ENCODE measurements around the gene SLC4A11. TPM values are rescaled to one million over a fixed set of nuclear protein-coding genes. Genes with fewer than 3 reads are reported as not detected.

Gene SLC4A11
- total RNA-seq, 2 donors from 2014 or later, result 0.52 TPM; not detected in 1

DNA sequence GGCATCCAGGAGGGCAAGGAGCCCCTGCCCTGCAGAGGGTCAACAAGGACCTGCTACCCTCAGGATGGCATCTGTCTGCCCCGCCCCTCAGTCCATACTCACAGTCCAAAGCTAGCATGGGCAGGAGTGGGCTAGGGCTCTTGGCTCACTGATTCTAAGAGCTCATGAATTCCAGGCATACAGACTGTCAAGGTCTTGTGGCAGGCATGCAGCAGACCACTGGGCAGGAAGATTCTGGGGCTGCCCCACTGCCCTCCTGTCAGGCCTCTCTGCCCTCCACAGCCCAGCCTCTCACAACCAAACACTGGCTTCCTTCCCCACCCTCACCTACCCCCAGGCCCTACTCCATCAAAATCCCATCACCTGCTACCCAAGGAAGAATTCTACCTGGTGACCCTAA, 5.6 kb upstream of the SLC4A11 start:
- no peak for ATAC-seq
- intact Hi-C loops (cut with DNase I), result no loop called here
- TF ChIP-seq, protein P1, sequence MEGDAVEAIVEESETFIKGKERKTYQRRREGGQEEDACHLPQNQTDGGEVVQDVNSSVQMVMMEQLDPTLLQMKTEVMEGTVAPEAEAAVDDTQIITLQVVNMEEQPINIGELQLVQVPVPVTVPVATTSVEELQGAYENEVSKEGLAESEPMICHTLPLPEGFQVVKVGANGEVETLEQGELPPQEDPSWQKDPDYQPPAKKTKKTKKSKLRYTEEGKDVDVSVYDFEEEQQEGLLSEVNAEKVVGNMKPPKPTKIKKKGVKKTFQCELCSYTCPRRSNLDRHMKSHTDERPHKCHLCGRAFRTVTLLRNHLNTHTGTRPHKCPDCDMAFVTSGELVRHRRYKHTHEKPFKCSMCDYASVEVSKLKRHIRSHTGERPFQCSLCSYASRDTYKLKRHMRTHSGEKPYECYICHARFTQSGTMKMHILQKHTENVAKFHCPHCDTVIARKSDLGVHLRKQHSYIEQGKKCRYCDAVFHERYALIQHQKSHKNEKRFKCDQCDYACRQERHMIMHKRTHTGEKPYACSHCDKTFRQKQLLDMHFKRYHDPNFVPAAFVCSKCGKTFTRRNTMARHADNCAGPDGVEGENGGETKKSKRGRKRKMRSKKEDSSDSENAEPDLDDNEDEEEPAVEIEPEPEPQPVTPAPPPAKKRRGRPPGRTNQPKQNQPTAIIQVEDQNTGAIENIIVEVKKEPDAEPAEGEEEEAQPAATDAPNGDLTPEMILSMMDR (IDR thresholded peaks at IDR 0.05), result no peak
- TF ChIP-seq POLR2A (IDR thresholded peaks at IDR 0.05), result no peak
- H3K36me3 ChIP-seq (replicated peaks in 1 of 2; ENCODE audit: insufficient read depth in 1 of 2, low read depth in 2 of 2), result no peaks in the 10 kb centered on the region
- no peak overlapping the region for H3K27ac ChIP-seq
- peaks cover 17% of the 10 kb centered on the region for H3K4me1 ChIP-seq
- 88% methylated on average over 1 of the region's 1 CpG; no CpG with 5 or more reads in 1 of the 2 donors for WGBS, 2 donors
- no peak overlapping the region for H3K4me3 ChIP-seq
- no peaks in the 10 kb centered on the region for H3K9me3 ChIP-seq
- H3K27me3 ChIP-seq, result no peaks in the 10 kb centered on the region
- DNase-seq, result no peak

DNA sequence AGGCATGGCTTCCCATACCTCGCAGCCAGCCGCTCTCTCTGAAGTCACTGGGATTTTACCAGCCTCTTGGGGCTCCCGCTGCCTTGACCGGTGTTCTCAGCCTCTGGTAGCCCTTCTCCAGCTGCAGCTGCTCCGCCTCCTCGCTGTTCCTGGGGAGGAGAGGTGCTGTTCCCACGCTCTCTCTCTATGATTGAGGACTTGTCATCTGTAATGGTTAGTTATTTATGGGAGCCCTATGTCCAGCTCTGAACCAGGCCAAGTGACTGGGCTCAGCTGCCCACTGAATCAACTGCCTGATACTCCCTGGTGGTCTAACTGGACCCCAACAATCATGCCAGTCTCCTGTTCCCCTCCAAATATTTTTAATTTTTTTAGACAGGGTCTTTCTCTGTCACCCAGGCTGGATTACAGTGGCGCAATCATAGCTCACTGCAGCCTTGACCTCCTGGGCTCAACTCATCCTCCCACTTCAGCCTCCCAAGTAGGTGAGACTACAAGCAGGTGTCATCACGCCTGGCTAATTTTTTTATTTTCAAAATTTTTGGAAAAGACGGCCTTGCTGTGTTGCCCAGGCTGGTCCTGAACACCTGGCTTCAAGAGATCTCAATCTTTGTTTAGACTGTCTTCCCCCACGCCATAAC, 4.8 kb upstream of the SLC4A11 start:
- Histone ChIP-seq H3K27me3 (no peaks in the 10 kb centered on the region), H3K36me3 (replicated peaks in 1 of 2; ENCODE audit: insufficient read depth in 1 of 2, low read depth in 2 of 2) (no peaks in the 10 kb centered on the region), H3K4me1 (peaks cover 21% of the 10 kb centered on the region), H3K4me3 (no peak overlapping the region), H3K27ac (no peak overlapping the region), H3K9me3 (no peaks in the 10 kb centered on the region)
- DNase-seq (no peak), ATAC-seq (no peak)
- intact Hi-C loops (cut with DNase I), result no loop called here
- TF ChIP-seq, protein P1 (IDR thresholded peaks at IDR 0.05), result no peak
- no peak for TF ChIP-seq POLR2A (IDR thresholded peaks at IDR 0.05)
- 74 to 77% methylated on average over 5 to 11 of the region's 11 CpGs for WGBS, 2 donors

DNA sequence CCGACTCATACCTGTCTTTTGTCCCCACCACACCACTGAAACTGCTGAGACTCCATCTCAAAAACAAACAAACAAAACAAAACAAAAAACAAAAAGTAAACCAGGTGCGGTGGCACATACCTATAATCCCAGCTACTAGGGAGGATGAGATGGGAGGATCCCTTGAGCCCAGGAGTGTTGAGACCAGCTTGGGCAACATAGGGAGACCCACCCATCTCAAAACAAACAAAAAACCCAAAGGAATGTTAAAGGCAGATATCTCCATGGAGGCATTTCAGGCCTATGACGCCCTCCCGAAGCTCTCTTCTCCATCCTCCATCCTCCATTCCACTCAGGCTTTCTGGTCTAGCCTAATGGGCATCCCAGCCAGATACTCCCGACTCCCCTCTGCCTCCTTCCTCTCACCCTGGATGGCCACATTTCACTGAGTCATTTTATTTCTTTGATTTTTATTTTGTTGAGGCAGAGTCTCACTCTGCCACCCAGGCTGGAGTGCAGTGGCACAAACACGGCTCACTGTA, 3.2 kb upstream of the SLC4A11 start:
- WGBS, 2 donors, result 62 to 66% methylated on average over 6 of the region's 6 CpGs
- ATAC-seq (no peak), DNase-seq (no peak)
- Histone ChIP-seq H3K36me3 (replicated peaks in 1 of 2; ENCODE audit: insufficient read depth in 1 of 2, low read depth in 2 of 2) (no peaks in the 10 kb centered on the region), H3K4me3 (no peak overlapping the region), H3K9me3 (no peaks in the 10 kb centered on the region), H3K27me3 (peaks cover 0 to 10% of the 10 kb centered on the region in 2 donors), H3K27ac (no peak overlapping the region), H3K4me1 (peaks cover 27% of the 10 kb centered on the region)
- TF ChIP-seq POLR2A (IDR thresholded peaks at IDR 0.05), result no peak
- TF ChIP-seq, protein P1 (IDR thresholded peaks at IDR 0.05), result no peak
- intact Hi-C loops (cut with DNase I), result no loop called here

DNA sequence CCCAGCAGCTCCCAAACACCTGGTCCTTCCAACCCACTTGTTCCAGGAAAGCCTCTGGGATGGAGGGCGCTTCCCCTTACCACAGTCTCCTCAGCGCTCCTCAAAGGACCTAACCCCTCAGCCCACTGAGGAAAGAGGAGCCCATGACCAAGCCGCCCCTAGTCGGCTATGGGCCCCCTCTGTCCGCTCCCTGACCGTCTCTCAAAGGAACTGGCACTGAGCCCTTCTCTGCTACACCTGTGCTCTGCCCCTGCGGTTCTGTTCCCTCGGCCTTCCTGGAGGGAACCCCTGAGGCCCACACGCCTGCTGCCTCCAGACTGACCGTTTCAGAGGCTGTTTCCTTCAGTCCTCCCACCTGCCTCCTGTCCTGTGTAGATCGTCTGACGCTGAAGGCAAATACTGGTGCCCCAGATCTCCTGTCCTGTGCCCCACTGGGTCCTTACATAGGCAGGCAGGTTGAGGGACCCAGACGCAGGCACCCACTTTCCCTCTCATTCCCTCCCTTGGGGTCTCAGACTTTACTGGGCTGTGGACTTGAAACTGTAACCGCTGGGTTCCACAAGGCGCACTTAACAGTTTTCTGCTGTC, 1.9 kb upstream of the SLC4A11 start:
- DNase-seq (no peak), ATAC-seq (no peak)
- no peak for TF ChIP-seq POLR2A (IDR thresholded peaks at IDR 0.05)
- TF ChIP-seq, protein P1 (IDR thresholded peaks at IDR 0.05), result no peak
- no peaks in the 10 kb centered on the region for H3K36me3 ChIP-seq (replicated peaks in 1 of 2; ENCODE audit: insufficient read depth in 1 of 2, low read depth in 2 of 2)
- H3K27me3 ChIP-seq, result peaks cover 0 to 10% of the 10 kb centered on the region in 2 donors
- WGBS, 2 donors, result 88 to 93% methylated on average over 12 to 14 of the region's 15 CpGs
- no peak overlapping the region for H3K4me3 ChIP-seq
- no peak overlapping the region for H3K27ac ChIP-seq
- H3K4me1 ChIP-seq, result peaks cover 27% of the 10 kb centered on the region
- no peaks in the 10 kb centered on the region for H3K9me3 ChIP-seq
- intact Hi-C loops (cut with DNase I), result no loop called here
